Stimulated activated CD8-positive, alpha-beta memory T cell treated with anti-CD3 and anti-CD28 coated beads, Interleukin-15, amount 100 ng/mL, for 24 hours (primary cell): ENCODE results near the gene ATF3.

Experiments used
- DNase-seq: peaks from one replicate; pipeline ENCODE4 v3.0.0-alpha.2; 2020; ENCODE audit warnings: low read depth

The ATF3 gene

GRCh38 chr1:212608959-212609700, 569 bp downstream of the ATF3 start:
- DNase-seq, result peak; percentile 8

GRCh38 chr1:212609701-212610574, 1.4 kb downstream of the ATF3 start:
- DNase-seq, result no peak

GRCh38 chr1:212610575-212610967, 2.0 kb downstream of the ATF3 start:
- no peak for DNase-seq

GRCh38 chr1:212611000-212611948, 2.7 kb downstream of the ATF3 start:
- no peak for DNase-seq

- DNase-seq, result no peak
These were observed 3.7 kb downstream of the ATF3 start for GRCh38 chr1:212612041-212612961.

GRCh38 chr1:212613440-212614335, 5.1 kb downstream of the ATF3 start:
- DNase-seq, result no peak

- DNase-seq, result no peak
These were observed 6.1 kb downstream of the ATF3 start for GRCh38 chr1:212614453-212615200.

GRCh38 chr1:212615201-212615470, 6.6 kb downstream of the ATF3 start:
- DNase-seq, result no peak

- DNase-seq, result no peak
These were observed 10.1 kb downstream of the ATF3 start for GRCh38 chr1:212618466-212619210.

GRCh38 chr1:212620293-212620692, 11.7 kb downstream of the ATF3 start:
- no peak for DNase-seq

GRCh38 chr1:212621043-212621948, 12.7 kb downstream of the ATF3 start:
- DNase-seq, result no peak

- DNase-seq, result no peak
These were observed 13.4 kb downstream of the ATF3 start for GRCh38 chr1:212621949-212622305.

GRCh38 chr1:212622467-212622866, 13.9 kb downstream of the ATF3 start:
- DNase-seq, result no peak

GRCh38 chr1:212622906-212623305, 14.3 kb downstream of the ATF3 start:
- no peak for DNase-seq

- no peak for DNase-seq
These were observed 15.0 kb downstream of the ATF3 start for GRCh38 chr1:212623603-212624002.

GRCh38 chr1:212624976-212625501, 16.5 kb downstream of the ATF3 start:
- no peak for DNase-seq

- DNase-seq, result no peak
These were observed 17.4 kb downstream of the ATF3 start for GRCh38 chr1:212625781-212626450.
